ENCODE data around the gene PLAGL1. TPM values are rescaled to one million over a fixed set of nuclear protein-coding genes. Genes with fewer than 3 reads are reported as not detected.

PLAGL1 gene
- polyA plus RNA-seq, 1 donor: 126 TPM

DNA sequence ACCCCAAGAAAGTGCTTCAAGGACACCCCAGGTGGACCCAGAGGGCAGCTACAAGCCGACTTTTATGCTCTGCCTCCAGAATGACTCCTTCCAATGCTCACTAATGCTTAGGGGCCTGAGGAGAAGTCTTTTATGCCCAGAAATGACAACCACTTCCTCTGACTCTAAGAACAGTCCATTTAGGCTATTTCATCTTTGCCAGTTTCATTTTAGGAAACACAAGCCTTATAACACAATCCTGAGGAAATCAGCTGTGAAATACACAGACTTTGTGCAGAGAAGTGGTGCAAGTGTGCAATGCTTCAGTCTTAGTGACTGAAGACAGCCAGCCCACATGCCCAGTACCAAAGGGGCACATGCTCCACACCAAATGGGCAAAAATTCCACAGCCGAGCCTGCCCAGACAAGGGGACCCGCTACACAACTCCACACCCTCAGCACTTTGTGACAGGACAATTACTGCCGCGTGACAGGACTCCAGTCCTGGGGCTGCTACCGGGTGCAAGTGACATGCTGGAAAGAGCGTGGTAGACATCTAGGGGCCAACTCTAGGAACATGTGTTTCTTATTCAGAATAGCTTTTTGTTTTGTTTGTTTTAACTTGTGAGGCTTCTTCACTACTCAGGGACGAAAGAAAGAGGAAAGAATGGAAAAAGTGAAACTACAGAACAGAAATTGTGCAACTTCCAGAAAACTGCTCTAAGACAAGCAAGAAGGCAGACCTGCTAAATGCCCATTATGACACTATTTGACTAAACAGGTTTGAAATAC, 28.2 kb upstream of the PLAGL1 start:
- Histone ChIP-seq H3K4me1 (ENCODE audit: control insufficient read depth, insufficient read depth, low read length) (peaks cover 7% of the 10 kb centered on the region), H3K4me3 (ENCODE audit: low read length) (peak overlapping the region; percentile 4), H3K27ac (ENCODE audit: low read length) (peak overlapping the region; percentile 34), H3K36me3 (ENCODE audit: control insufficient read depth, insufficient read depth, low read length) (no peaks in the 10 kb centered on the region), H3K9me3 (ENCODE audit: control insufficient read depth, low read depth, low read length) (peaks cover 3% of the 10 kb centered on the region), H3K27me3 (ENCODE audit: control insufficient read depth, insufficient read depth, low read length) (no peaks in the 10 kb centered on the region)
- WGBS (ENCODE audit: insufficient coverage, low lambda C conversion rate): 38% methylated on average over 2 of the region's 8 CpGs
- peak; percentile 57 to 73 for DNase-seq

DNA sequence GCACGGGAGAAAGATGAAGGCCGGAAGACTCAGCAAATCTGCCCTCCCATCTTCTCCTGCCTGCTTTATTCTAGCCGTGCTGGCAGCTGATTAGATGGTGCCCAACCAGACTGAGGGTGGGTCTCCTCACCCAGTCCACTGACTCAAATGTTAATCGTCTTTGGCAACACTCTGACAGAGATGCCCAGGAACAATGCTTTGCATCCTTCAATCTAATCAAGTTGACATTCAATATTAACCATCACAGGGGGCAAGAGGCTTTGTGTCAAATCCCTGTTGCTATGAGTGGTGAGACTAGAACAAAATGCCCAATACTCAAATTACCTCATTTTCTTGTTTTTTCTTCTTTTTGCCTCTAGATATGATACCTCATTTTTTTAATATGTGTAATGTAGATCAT, 27.4 kb upstream of the PLAGL1 start:
- no peaks in the 10 kb centered on the region for H3K36me3 ChIP-seq (ENCODE audit: control insufficient read depth, insufficient read depth, low read length)
- no peaks in the 10 kb centered on the region for H3K27me3 ChIP-seq (ENCODE audit: control insufficient read depth, insufficient read depth, low read length)
- H3K4me1 ChIP-seq (ENCODE audit: control insufficient read depth, insufficient read depth, low read length): peaks cover 7% of the 10 kb centered on the region
- DNase-seq: no peak
- no peak overlapping the region for H3K27ac ChIP-seq (ENCODE audit: low read length)
- no peak overlapping the region for H3K4me3 ChIP-seq (ENCODE audit: low read length)
- H3K9me3 ChIP-seq (ENCODE audit: control insufficient read depth, low read depth, low read length): peaks cover 3% of the 10 kb centered on the region
- no CpG with 5 or more reads among the region's 4 CpGs for WGBS (ENCODE audit: insufficient coverage, low lambda C conversion rate)

DNA sequence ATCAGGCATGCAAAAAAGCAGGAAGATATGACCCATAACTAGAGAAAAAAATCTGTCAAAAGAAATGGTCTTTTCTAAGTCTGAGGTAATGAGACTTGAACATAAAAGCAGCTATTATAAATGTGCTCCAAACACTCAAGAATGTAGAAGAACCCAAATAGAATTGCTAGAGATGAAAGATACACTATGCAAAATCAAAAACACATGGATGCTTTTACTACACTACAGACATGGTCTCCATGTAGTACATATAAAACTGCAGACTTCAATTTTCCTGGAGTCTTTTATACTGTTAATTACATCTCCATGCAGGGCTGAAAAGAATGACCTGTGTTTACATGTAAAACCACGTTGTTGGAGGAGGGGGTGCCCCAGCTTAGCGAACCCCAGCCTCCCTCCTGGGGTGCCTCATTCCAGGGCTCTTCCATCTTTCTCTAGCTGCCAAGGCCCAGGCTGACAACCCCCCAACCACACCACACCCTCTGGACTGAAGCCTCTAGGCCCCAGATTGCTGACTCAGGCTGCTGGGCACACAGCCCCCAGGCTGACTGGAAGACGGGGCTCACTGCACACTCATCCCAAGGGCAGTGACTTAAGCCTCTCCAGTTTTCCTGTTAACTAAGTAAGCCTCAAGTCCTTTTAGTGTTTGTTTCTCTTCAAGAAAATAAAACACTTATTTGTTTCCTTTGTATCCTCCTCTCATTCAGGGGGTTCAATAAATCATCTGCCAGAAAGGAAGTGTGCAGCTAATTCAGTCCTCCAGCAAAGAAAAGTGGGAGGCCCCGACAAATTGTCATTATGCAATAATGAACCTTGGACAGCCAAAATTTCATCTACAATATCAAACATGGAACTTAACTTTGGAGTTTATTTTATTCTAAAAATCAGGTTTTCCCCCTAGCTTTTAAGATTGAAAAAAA, 26.0 kb upstream of the PLAGL1 start:
- DNase-seq: no peak
- no peaks in the 10 kb centered on the region for H3K27me3 ChIP-seq (ENCODE audit: control insufficient read depth, insufficient read depth, low read length)
- no CpG with 5 or more reads among the region's 4 CpGs for WGBS (ENCODE audit: insufficient coverage, low lambda C conversion rate)
- no peak overlapping the region for H3K27ac ChIP-seq (ENCODE audit: low read length)
- no peaks in the 10 kb centered on the region for H3K36me3 ChIP-seq (ENCODE audit: control insufficient read depth, insufficient read depth, low read length)
- H3K4me3 ChIP-seq (ENCODE audit: low read length): no peak overlapping the region
- H3K4me1 ChIP-seq (ENCODE audit: control insufficient read depth, insufficient read depth, low read length): peaks cover 7% of the 10 kb centered on the region
- H3K9me3 ChIP-seq (ENCODE audit: control insufficient read depth, low read depth, low read length): peaks cover 3% of the 10 kb centered on the region

DNA sequence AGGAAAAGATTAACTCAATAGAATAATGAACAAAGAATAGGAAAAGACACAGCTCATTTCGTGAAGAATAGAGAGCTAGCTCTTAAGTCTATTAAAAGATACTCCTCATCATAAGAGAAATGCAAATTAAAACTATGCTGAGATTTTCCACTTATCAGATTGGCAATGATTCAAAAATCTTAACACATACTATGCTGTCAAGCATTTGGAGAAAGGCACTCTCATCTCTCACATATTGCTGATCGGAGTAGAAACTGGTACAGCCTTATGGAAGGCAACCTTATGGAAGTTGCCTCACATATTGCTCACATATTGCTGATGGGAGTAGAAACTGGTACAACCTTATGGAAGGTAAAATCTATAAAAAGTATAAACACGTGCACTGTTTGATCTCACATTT, 21.4 kb upstream of the PLAGL1 start:
- Histone ChIP-seq H3K9me3 (ENCODE audit: control insufficient read depth, low read depth, low read length) (peaks cover 3% of the 10 kb centered on the region), H3K27ac (ENCODE audit: low read length) (no peak overlapping the region), H3K27me3 (ENCODE audit: control insufficient read depth, insufficient read depth, low read length) (no peaks in the 10 kb centered on the region), H3K4me3 (ENCODE audit: low read length) (no peak overlapping the region), H3K4me1 (ENCODE audit: control insufficient read depth, insufficient read depth, low read length) (no peaks in the 10 kb centered on the region), H3K36me3 (ENCODE audit: control insufficient read depth, insufficient read depth, low read length) (no peaks in the 10 kb centered on the region)
- WGBS (ENCODE audit: insufficient coverage, low lambda C conversion rate): 82% methylated on average over 1 of the region's 3 CpGs
- no peak for DNase-seq

DNA sequence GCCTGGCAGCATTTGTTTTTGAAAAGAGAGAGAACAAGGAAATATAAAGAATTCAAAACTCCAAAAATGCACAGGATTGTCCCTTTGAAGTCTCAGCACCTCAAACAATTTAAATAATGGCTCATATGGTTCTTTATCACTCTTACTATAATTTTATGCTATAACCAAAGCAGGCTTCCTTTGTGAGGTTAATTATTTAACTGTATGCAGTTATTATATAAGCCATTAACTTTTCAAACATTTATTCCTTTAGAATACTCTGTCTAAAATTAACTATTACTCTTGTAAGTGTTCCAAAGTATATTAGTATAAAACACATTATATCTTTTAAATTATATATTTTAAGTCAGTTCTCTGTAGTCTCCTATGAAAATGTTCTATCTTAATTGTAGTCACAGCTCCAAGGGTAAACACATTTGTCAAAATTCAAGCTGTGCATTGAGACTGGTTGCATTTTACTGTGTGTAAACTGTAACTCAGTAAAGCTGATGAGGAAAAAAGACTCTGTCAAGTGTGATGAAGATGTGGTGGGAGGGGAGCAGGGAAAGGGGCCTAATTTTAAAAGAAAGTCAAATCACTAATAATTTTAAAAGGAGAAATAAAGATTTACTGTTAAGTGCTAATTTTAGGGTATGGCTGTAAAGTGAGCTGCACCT, 20.0 kb upstream of the PLAGL1 start:
- H3K9me3 ChIP-seq (ENCODE audit: control insufficient read depth, low read depth, low read length): no peaks in the 10 kb centered on the region

DNA sequence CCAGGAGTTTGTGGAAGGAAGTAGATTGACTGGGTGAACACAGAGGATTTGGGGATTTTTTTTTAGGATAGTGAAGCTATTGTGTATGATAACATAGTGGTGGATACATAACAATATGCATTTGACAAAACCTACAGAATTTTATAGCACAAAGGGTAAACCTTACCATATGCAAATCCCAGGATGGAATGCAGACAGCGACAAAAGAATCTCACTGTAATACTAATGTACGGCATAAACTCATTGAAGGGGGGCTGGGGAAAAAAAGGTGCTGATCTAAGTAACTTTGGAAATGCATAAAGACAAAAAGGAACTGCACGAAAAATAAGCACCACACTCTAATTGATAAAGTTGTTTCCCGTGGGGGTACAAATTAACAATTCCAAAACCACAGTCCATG, 15.2 kb upstream of the PLAGL1 start:
- H3K36me3 ChIP-seq (ENCODE audit: control insufficient read depth, insufficient read depth, low read length): no peaks in the 10 kb centered on the region
- H3K4me3 ChIP-seq (ENCODE audit: low read length): no peak overlapping the region
- H3K27me3 ChIP-seq (ENCODE audit: control insufficient read depth, insufficient read depth, low read length): no peaks in the 10 kb centered on the region
- H3K4me1 ChIP-seq (ENCODE audit: control insufficient read depth, insufficient read depth, low read length): no peaks in the 10 kb centered on the region
- H3K27ac ChIP-seq (ENCODE audit: low read length): no peak overlapping the region
- WGBS (ENCODE audit: insufficient coverage, low lambda C conversion rate): 65% methylated on average over 2 of the region's 4 CpGs
- no peak for DNase-seq
- no peaks in the 10 kb centered on the region for H3K9me3 ChIP-seq (ENCODE audit: control insufficient read depth, low read depth, low read length)

More for the DNA sequence above, 20.0 kb upstream of the PLAGL1 start:
- no peaks in the 10 kb centered on the region for H3K36me3 ChIP-seq (ENCODE audit: control insufficient read depth, insufficient read depth, low read length)
- no peaks in the 10 kb centered on the region for H3K27me3 ChIP-seq (ENCODE audit: control insufficient read depth, insufficient read depth, low read length)
- no peak overlapping the region for H3K4me3 ChIP-seq (ENCODE audit: low read length)
- DNase-seq: no peak
- H3K27ac ChIP-seq (ENCODE audit: low read length): no peak overlapping the region
- H3K4me1 ChIP-seq (ENCODE audit: control insufficient read depth, insufficient read depth, low read length): no peaks in the 10 kb centered on the region

DNA sequence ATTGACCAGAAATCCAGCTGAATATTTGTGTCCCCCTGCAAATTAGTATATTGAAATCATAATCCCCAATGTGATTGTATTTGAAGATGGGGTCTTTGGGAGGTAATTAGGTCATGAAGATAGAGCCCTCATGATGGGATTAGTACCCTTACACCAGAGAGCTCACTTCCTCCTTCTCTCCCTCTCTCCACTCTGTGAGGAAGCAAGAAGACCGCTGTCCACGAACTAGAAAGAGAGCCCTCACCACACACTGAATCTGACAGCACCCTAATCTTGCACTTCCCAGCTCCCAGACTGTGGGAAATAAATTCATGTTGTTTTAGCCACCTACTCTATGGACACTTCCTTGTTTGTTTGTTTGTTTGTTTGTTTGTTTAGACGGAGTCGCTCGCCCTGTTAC, 11.9 kb upstream of the PLAGL1 start:
- Histone ChIP-seq H3K4me3 (ENCODE audit: low read length) (no peak overlapping the region), H3K27me3 (ENCODE audit: control insufficient read depth, insufficient read depth, low read length) (no peaks in the 10 kb centered on the region), H3K4me1 (ENCODE audit: control insufficient read depth, insufficient read depth, low read length) (peaks cover 3% of the 10 kb centered on the region), H3K27ac (ENCODE audit: low read length) (no peak overlapping the region), H3K9me3 (ENCODE audit: control insufficient read depth, low read depth, low read length) (no peaks in the 10 kb centered on the region), H3K36me3 (ENCODE audit: control insufficient read depth, insufficient read depth, low read length) (no peaks in the 10 kb centered on the region)
- no peak for DNase-seq
- WGBS (ENCODE audit: insufficient coverage, low lambda C conversion rate): no CpG with 5 or more reads among the region's 5 CpGs

DNA sequence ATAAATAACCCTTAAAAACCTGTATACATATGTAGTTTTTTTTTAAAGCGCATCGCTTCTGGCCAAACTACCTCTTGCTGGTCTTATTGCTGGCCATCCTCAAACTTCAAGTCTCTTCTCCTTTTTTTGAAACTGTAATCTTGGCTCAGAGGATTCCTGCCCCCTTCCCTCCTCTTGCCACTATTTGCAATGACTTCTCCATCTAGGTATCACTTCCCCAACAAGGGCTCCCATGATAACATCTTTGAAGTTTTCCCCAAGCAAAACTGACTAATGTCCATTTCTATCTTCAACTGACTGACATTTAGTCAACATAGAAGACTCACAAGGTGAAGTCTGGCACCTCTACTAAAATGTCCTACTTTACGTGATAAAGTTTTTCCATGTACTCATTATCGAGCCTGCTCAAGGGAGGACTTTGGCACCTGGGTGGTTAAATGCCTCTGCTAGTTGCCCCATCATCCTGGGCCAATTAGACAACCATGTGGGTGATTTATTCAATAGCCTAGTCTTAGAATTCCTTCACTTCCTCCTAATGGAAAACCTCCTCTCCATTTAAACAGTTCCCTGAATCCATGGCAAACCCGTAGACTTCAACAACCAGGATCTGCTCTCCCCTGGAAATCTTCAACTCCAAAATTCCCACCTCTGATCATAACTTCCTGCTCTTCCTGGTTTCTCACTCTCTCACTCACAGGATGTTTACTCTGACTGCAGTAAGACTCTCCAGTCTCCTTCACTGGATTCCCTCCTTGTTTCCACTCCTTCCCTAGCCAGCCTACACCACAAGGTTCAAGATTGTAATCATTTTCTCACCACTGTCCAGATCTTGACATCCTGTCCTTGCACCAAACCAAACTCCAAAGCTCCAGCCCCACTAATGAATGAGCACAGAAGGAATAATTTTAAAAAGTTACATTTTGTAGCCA, 9.4 kb upstream of the PLAGL1 start:
- 100% methylated on average over 2 of the region's 5 CpGs for WGBS (ENCODE audit: insufficient coverage, low lambda C conversion rate)
- DNase-seq: peak; percentile 23 to 51
- H3K4me3 ChIP-seq (ENCODE audit: low read length): no peak overlapping the region
- H3K27ac ChIP-seq (ENCODE audit: low read length): peak overlapping the region; percentile 7
- H3K27me3 ChIP-seq (ENCODE audit: control insufficient read depth, insufficient read depth, low read length): no peaks in the 10 kb centered on the region
- H3K36me3 ChIP-seq (ENCODE audit: control insufficient read depth, insufficient read depth, low read length): no peaks in the 10 kb centered on the region
- peaks cover 4% of the 10 kb centered on the region for H3K9me3 ChIP-seq (ENCODE audit: control insufficient read depth, low read depth, low read length)
- peaks cover 3% of the 10 kb centered on the region for H3K4me1 ChIP-seq (ENCODE audit: control insufficient read depth, insufficient read depth, low read length)

DNA sequence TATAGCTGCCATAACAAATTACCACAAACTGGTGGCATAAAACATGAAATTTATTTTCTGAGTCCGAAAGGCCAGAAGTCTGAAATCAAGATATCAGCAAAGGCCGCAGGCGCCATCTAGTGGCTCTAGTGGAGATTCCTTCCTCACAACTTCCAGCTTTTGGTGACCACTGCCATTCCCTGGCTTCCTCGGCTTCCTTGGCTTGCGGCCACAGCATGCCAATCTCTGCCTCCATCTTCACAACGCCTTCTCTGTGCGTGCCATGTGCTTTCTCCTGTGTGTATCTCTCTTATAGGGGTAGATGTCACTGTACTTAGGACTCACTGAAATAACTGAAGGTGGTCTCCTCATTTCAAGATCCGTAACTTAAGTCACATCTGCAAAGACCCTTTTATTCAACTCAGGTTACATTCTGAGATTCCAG, 5.4 kb upstream of the PLAGL1 start:
- Histone ChIP-seq H3K4me3 (ENCODE audit: low read length) (no peak overlapping the region), H3K27ac (ENCODE audit: low read length) (no peak overlapping the region), H3K4me1 (ENCODE audit: control insufficient read depth, insufficient read depth, low read length) (peaks cover 3% of the 10 kb centered on the region), H3K27me3 (ENCODE audit: control insufficient read depth, insufficient read depth, low read length) (no peaks in the 10 kb centered on the region), H3K36me3 (ENCODE audit: control insufficient read depth, insufficient read depth, low read length) (no peaks in the 10 kb centered on the region), H3K9me3 (ENCODE audit: control insufficient read depth, low read depth, low read length) (peaks cover 5% of the 10 kb centered on the region)
- WGBS (ENCODE audit: insufficient coverage, low lambda C conversion rate): no CpG with 5 or more reads among the region's 8 CpGs
- DNase-seq: peak; percentile 59 to 65
